Stimulated activated naive CD8-positive, alpha-beta T cell treated with anti-CD3 and anti-CD28 coated beads, Interleukin-15, amount 100 ng/mL, for 72 hours (primary cell): ENCODE measurements around the gene CDON.

Source experiments
- ATAC-seq: fragments of 150-1000 bp; cut with Tn5 transposase; 2 replicates; pipeline ENCODE4 v1.10.0; 2021; ENCODE audit warnings: mild to moderate bottlenecking, moderate library complexity
- DNase-seq, 2 donors: peaks; one replicate each; pipeline ENCODE4 v3.0.0; 2021 to 2022
- H3K27ac Mint-ChIP-seq, 2 donors: one replicate each; pipeline ENCODE4 v1.8.0; 2022; ENCODE audit warnings: mild to moderate bottlenecking in 2 of 2, mixed read lengths in 2 of 2, moderate library complexity in 2 of 2
- H3K27me3 Mint-ChIP-seq: one replicate; pipeline ENCODE4 v1.8.0; 2022; ENCODE audit warnings: mixed read lengths
- H3K4me1 Mint-ChIP-seq: one replicate; pipeline ENCODE4 v1.8.0; 2022; ENCODE audit warnings: mild to moderate bottlenecking, mixed read lengths
- H3K4me3 Mint-ChIP-seq, 2 donors: one replicate each; pipeline ENCODE4 v1.8.0; 2022; ENCODE audit warnings: mild to moderate bottlenecking in 2 of 2, mixed read lengths in 2 of 2, moderate library complexity in 1 of 2
- H3K9me3 Mint-ChIP-seq, 2 donors: one replicate each; pipeline ENCODE4 v1.8.0; 2022; ENCODE audit warnings: mixed read lengths in 2 of 2

CDON gene

GRCh38 chr11:126090452-126090851 is 27.8 kb upstream of the CDON start:
- no peak for DNase-seq
- Mint-ChIP-seq H3K27ac (peak overlapping the region in 1 of 2 donors; percentile 50), H3K27me3 (no peaks in the 10 kb centered on the region), H3K4me3 (no peak overlapping the region), H3K4me1 (no peaks in the 10 kb centered on the region), H3K9me3 (no peaks in the 10 kb centered on the region)
- no peak for ATAC-seq

GRCh38 chr11:126088999-126089398 is 26.3 kb upstream of the CDON start:
- no peak overlapping the region for H3K27ac Mint-ChIP-seq
- H3K9me3 Mint-ChIP-seq, result no peaks in the 10 kb centered on the region
- no peak for ATAC-seq
- no peak for DNase-seq
- no peaks in the 10 kb centered on the region for H3K27me3 Mint-ChIP-seq
- H3K4me1 Mint-ChIP-seq, result peaks cover 9% of the 10 kb centered on the region
- no peak overlapping the region for H3K4me3 Mint-ChIP-seq

- ATAC-seq (no peak), DNase-seq (no peak)
- Mint-ChIP-seq H3K27ac (no peak overlapping the region), H3K9me3 (no peaks in the 10 kb centered on the region), H3K27me3 (no peaks in the 10 kb centered on the region), H3K4me1 (peaks cover 21% of the 10 kb centered on the region), H3K4me3 (no peak overlapping the region)
Observed at GRCh38 chr11:126086248-126086647, 23.6 kb upstream of the CDON start.

- ATAC-seq, result no peak
- peak overlapping the region; percentile 59 to 99 for H3K27ac Mint-ChIP-seq
- H3K4me3 Mint-ChIP-seq, result peak overlapping the region in 1 of 2 donors; percentile 59
- H3K9me3 Mint-ChIP-seq, result no peaks in the 10 kb centered on the region
- DNase-seq, result no peak
- peaks cover 21% of the 10 kb centered on the region for H3K4me1 Mint-ChIP-seq
- H3K27me3 Mint-ChIP-seq, result no peaks in the 10 kb centered on the region
Observed at GRCh38 chr11:126084608-126084912, 21.9 kb upstream of the CDON start.

- H3K27me3 Mint-ChIP-seq, result no peaks in the 10 kb centered on the region
- H3K27ac Mint-ChIP-seq, result peak overlapping the region; percentile 95 to 99
- ATAC-seq (peak; percentile 92), DNase-seq (peak; percentile 33 to 50)
- peaks cover 21% of the 10 kb centered on the region for H3K4me1 Mint-ChIP-seq
- H3K9me3 Mint-ChIP-seq, result no peaks in the 10 kb centered on the region
- peak overlapping the region; percentile 59 to 80 for H3K4me3 Mint-ChIP-seq
Observed at GRCh38 chr11:126083829-126084607, 21.4 kb upstream of the CDON start.

- Mint-ChIP-seq H3K4me3 (no peak overlapping the region), H3K9me3 (no peaks in the 10 kb centered on the region), H3K27ac (peak overlapping the region in 1 of 2 donors; percentile 99), H3K27me3 (no peaks in the 10 kb centered on the region), H3K4me1 (peaks cover 21% of the 10 kb centered on the region)
- no peak for DNase-seq
- no peak for ATAC-seq
Observed at GRCh38 chr11:126082251-126083109, 19.8 kb upstream of the CDON start.

GRCh38 chr11:126081915-126082250 is 19.2 kb upstream of the CDON start:
- H3K27ac Mint-ChIP-seq, result no peak overlapping the region
- H3K4me1 Mint-ChIP-seq, result peaks cover 21% of the 10 kb centered on the region
- ATAC-seq, result no peak
- no peaks in the 10 kb centered on the region for H3K9me3 Mint-ChIP-seq
- no peak overlapping the region for H3K4me3 Mint-ChIP-seq
- no peak for DNase-seq
- H3K27me3 Mint-ChIP-seq, result no peaks in the 10 kb centered on the region

- ATAC-seq (no peak), DNase-seq (no peak)
- no peak overlapping the region for H3K27ac Mint-ChIP-seq
- H3K4me3 Mint-ChIP-seq, result no peak overlapping the region
- peaks cover 21% of the 10 kb centered on the region for H3K4me1 Mint-ChIP-seq
- H3K9me3 Mint-ChIP-seq, result no peaks in the 10 kb centered on the region
- no peaks in the 10 kb centered on the region for H3K27me3 Mint-ChIP-seq
Observed at GRCh38 chr11:126080161-126080941, 17.7 kb upstream of the CDON start.

GRCh38 chr11:126079621-126080124 is 17.0 kb upstream of the CDON start:
- Mint-ChIP-seq H3K27ac (no peak overlapping the region), H3K27me3 (no peaks in the 10 kb centered on the region), H3K4me3 (no peak overlapping the region), H3K9me3 (peaks cover 0 to 6% of the 10 kb centered on the region in 2 donors), H3K4me1 (peaks cover 18% of the 10 kb centered on the region)
- no peak for DNase-seq
- no peak for ATAC-seq

- no peak overlapping the region for H3K27ac Mint-ChIP-seq
- ATAC-seq (no peak), DNase-seq (no peak)
- H3K4me3 Mint-ChIP-seq, result no peak overlapping the region
- no peaks in the 10 kb centered on the region for H3K27me3 Mint-ChIP-seq
- H3K4me1 Mint-ChIP-seq, result no peaks in the 10 kb centered on the region
- peaks cover 0 to 7% of the 10 kb centered on the region in 2 donors for H3K9me3 Mint-ChIP-seq
Observed at GRCh38 chr11:126076641-126077040, 14.0 kb upstream of the CDON start.

GRCh38 chr11:126072801-126073594 is 10.3 kb upstream of the CDON start:
- no peaks in the 10 kb centered on the region for H3K27me3 Mint-ChIP-seq
- no peak overlapping the region for H3K27ac Mint-ChIP-seq
- H3K4me1 Mint-ChIP-seq, result no peaks in the 10 kb centered on the region
- no peak for ATAC-seq
- DNase-seq, result no peak
- H3K9me3 Mint-ChIP-seq, result peaks cover 0 to 7% of the 10 kb centered on the region in 2 donors
- no peak overlapping the region for H3K4me3 Mint-ChIP-seq

GRCh38 chr11:126072141-126072741 is 9.6 kb upstream of the CDON start:
- ATAC-seq (no peak), DNase-seq (no peak)
- peaks cover 0 to 7% of the 10 kb centered on the region in 2 donors for H3K9me3 Mint-ChIP-seq
- H3K27me3 Mint-ChIP-seq, result no peaks in the 10 kb centered on the region
- no peaks in the 10 kb centered on the region for H3K4me1 Mint-ChIP-seq
- H3K27ac Mint-ChIP-seq, result no peak overlapping the region
- H3K4me3 Mint-ChIP-seq, result no peak overlapping the region

GRCh38 chr11:126063507-126063852 is 814 bp upstream of the CDON start:
- ATAC-seq, result peak; percentile 0

GRCh38 chr11:126061707-126062678 is 673 bp downstream of the CDON start:
- H3K27me3 Mint-ChIP-seq, result peaks cover 24% of the 10 kb centered on the region
- ATAC-seq (peak; percentile 40), DNase-seq (no peak)
- peak overlapping the region; percentile 48 to 94 for H3K27ac Mint-ChIP-seq
- peaks cover 9% of the 10 kb centered on the region for H3K4me1 Mint-ChIP-seq
- peak overlapping the region; percentile 82 to 84 for H3K4me3 Mint-ChIP-seq
- no peaks in the 10 kb centered on the region for H3K9me3 Mint-ChIP-seq

More at GRCh38 chr11:126063507-126063852, 814 bp upstream of the CDON start:
- H3K27ac Mint-ChIP-seq, result no peak overlapping the region
- peaks cover 20% of the 10 kb centered on the region for H3K27me3 Mint-ChIP-seq
- H3K4me1 Mint-ChIP-seq, result peaks cover 9% of the 10 kb centered on the region
- H3K4me3 Mint-ChIP-seq, result peak overlapping the region; percentile 82 to 84
- no peak for DNase-seq
- no peaks in the 10 kb centered on the region for H3K9me3 Mint-ChIP-seq
